Astrocyte (in vitro differentiated cells and primary cell): ENCODE data around the gene DFFB. TPM values are rescaled to one million over a fixed set of nuclear protein-coding genes. Genes with fewer than 3 reads are reported as not detected.

Experiments used
- DNase-seq: peaks from one replicate; pipeline ENCODE4 v3.0.0-alpha.2; 2010; ENCODE audit warnings: low read depth
- FAIRE-seq: peaks from 2 replicates; lab custom pipeline; 2011; peaks lifted over from hg19 to GRCh38; lab: Jason Lieb, UNC
- H2AFZ ChIP-seq: 2 replicates; pipeline ENCODE4 v1.6.0; 2012; ENCODE audit warnings: low read depth, low read length, inconsistent platforms
- H3K27ac ChIP-seq: 2 replicates; pipeline ENCODE4 v1.5.1; 2011; ENCODE audit warnings: low read depth, low read length, inconsistent platforms
- H3K27me3 ChIP-seq: 2 replicates; pipeline ENCODE4 v1.6.0; 2011; ENCODE audit warnings: low read length, inconsistent platforms; ENCODE audit not compliant: insufficient read depth
- H3K36me3 ChIP-seq: 2 replicates; pipeline ENCODE4 v1.5.1; 2011; ENCODE audit warnings: low read length, inconsistent platforms; ENCODE audit not compliant: insufficient read depth
- H3K4me1 ChIP-seq: 2 replicates; pipeline ENCODE4 v1.5.1; 2011; ENCODE audit warnings: low read length, inconsistent platforms; ENCODE audit not compliant: insufficient read depth
- H3K4me2 ChIP-seq: 2 replicates; pipeline ENCODE4 v1.6.0; 2012; ENCODE audit warnings: low read length, inconsistent platforms
- H3K4me3 ChIP-seq: 2 replicates; pipeline ENCODE4 v1.5.1; 2011; ENCODE audit warnings: low read depth, mild to moderate bottlenecking, low read length, inconsistent platforms; ENCODE audit not compliant: insufficient read depth
- H3K79me2 ChIP-seq: 2 replicates; pipeline ENCODE4 v1.6.0; 2012; ENCODE audit warnings: mild to moderate bottlenecking, low read length, inconsistent platforms; ENCODE audit not compliant: insufficient read depth
- H3K9ac ChIP-seq: 2 replicates; pipeline ENCODE4 v1.6.0; 2012; ENCODE audit warnings: mild to moderate bottlenecking, low read length, inconsistent platforms
- H3K9me3 ChIP-seq: 2 replicates; pipeline ENCODE4 v1.5.1; 2012; ENCODE audit warnings: low read depth, mild to moderate bottlenecking, low read length, inconsistent platforms; ENCODE audit not compliant: insufficient read depth
- H4K20me1 ChIP-seq: 2 replicates; pipeline ENCODE4 v1.6.0; 2012; ENCODE audit warnings: low read length, inconsistent platforms; ENCODE audit not compliant: insufficient read depth
- H3K27ac Mint-ChIP-seq: one replicate; pipeline ENCODE4 v1.8.0; 2021; ENCODE audit warnings: mild to moderate bottlenecking, mixed read lengths; ENCODE audit not compliant: unreplicated experiment
- H3K27me3 Mint-ChIP-seq: one replicate; pipeline ENCODE4 v1.8.0; 2021; ENCODE audit warnings: low read depth, mixed read lengths; ENCODE audit not compliant: unreplicated experiment
- H3K36me3 Mint-ChIP-seq: one replicate; pipeline ENCODE4 v1.8.0; 2021; ENCODE audit warnings: low read depth, mixed read lengths; ENCODE audit not compliant: unreplicated experiment
- H3K4me1 Mint-ChIP-seq: one replicate; pipeline ENCODE4 v1.8.0; 2021; ENCODE audit warnings: low read depth, mixed read lengths; ENCODE audit not compliant: unreplicated experiment
- H3K4me3 Mint-ChIP-seq: one replicate; pipeline ENCODE4 v1.8.0; 2021; ENCODE audit warnings: mild to moderate bottlenecking, moderate library complexity, mixed read lengths; ENCODE audit not compliant: unreplicated experiment
- H3K9me3 Mint-ChIP-seq: one replicate; pipeline ENCODE4 v1.8.0; 2021; ENCODE audit warnings: mild to moderate bottlenecking, mixed read lengths; ENCODE audit not compliant: unreplicated experiment
- CTCF ChIP-seq: IDR thresholded peaks from 2 replicates; pipeline ENCODE4 v1.5.1; 2011; ENCODE audit warnings: low read depth, mild to moderate bottlenecking, inconsistent platforms, low read length, moderate library complexity; ENCODE audit not compliant: insufficient read depth
- EZH2 ChIP-seq: IDR thresholded peaks from 2 replicates; pipeline ENCODE4 v1.6.1; 2012; ENCODE audit warnings: mild to moderate bottlenecking, low read length, inconsistent platforms; ENCODE audit not compliant: insufficient read depth
- total RNA-seq: library from RNA; stranded (reverse); gene quantifications from 2 replicates; pipeline ENCODE4 v1.2.1, GENCODE V29; 2021

DFFB gene
- total RNA-seq, 1 donor from 2014 or later, result 7.4 TPM

GRCh38 chr1:3922201-3922725 lies 65.0 kb downstream of the DFFB start:
- H3K27ac ChIP-seq, result no peak overlapping the region
- no peaks in the 10 kb centered on the region for H3K9me3 ChIP-seq
- H3K9ac ChIP-seq, result no peak overlapping the region
- no peaks in the 10 kb centered on the region for H3K36me3 Mint-ChIP-seq
- H3K27ac Mint-ChIP-seq, result no peak overlapping the region
- H3K4me3 ChIP-seq, result no peak overlapping the region
- H4K20me1 ChIP-seq, result no peaks in the 10 kb centered on the region
- no peak overlapping the region for H3K4me2 ChIP-seq
- no peaks in the 10 kb centered on the region for H3K36me3 ChIP-seq
- no peaks in the 10 kb centered on the region for H3K4me1 Mint-ChIP-seq
- H3K27me3 Mint-ChIP-seq, result peaks cover 28% of the 10 kb centered on the region
- H3K4me1 ChIP-seq, result no peaks in the 10 kb centered on the region
- H3K9me3 Mint-ChIP-seq, result no peaks in the 10 kb centered on the region
- no peak for DNase-seq
- no peaks in the 10 kb centered on the region for H3K27me3 ChIP-seq
- TF ChIP-seq EZH2, result no peak
- no peak for TF ChIP-seq CTCF
- no peak for FAIRE-seq
- H2AFZ ChIP-seq, result no peak overlapping the region
- no peak overlapping the region for H3K4me3 Mint-ChIP-seq
- H3K79me2 ChIP-seq, result no peaks in the 10 kb centered on the region

- Histone ChIP-seq H3K27ac (no peak overlapping the region), H3K27me3 (no peaks in the 10 kb centered on the region), H3K4me2 (no peak overlapping the region), H3K79me2 (no peaks in the 10 kb centered on the region), H3K4me1 (no peaks in the 10 kb centered on the region), H3K9me3 (no peaks in the 10 kb centered on the region), H3K4me3 (no peak overlapping the region), H3K36me3 (no peaks in the 10 kb centered on the region), H3K9ac (no peak overlapping the region), H2AFZ (no peak overlapping the region), H4K20me1 (no peaks in the 10 kb centered on the region)
- TF ChIP-seq EZH2 (no peak), CTCF (no peak)
- Mint-ChIP-seq H3K4me1 (no peaks in the 10 kb centered on the region), H3K27me3 (peaks cover 34% of the 10 kb centered on the region), H3K36me3 (no peaks in the 10 kb centered on the region), H3K9me3 (no peaks in the 10 kb centered on the region), H3K4me3 (no peak overlapping the region), H3K27ac (no peak overlapping the region)
- FAIRE-seq (no peak), DNase-seq (no peak)
Measured at GRCh38 chr1:3922851-3923250, 65.6 kb downstream of the DFFB start.

DNA sequence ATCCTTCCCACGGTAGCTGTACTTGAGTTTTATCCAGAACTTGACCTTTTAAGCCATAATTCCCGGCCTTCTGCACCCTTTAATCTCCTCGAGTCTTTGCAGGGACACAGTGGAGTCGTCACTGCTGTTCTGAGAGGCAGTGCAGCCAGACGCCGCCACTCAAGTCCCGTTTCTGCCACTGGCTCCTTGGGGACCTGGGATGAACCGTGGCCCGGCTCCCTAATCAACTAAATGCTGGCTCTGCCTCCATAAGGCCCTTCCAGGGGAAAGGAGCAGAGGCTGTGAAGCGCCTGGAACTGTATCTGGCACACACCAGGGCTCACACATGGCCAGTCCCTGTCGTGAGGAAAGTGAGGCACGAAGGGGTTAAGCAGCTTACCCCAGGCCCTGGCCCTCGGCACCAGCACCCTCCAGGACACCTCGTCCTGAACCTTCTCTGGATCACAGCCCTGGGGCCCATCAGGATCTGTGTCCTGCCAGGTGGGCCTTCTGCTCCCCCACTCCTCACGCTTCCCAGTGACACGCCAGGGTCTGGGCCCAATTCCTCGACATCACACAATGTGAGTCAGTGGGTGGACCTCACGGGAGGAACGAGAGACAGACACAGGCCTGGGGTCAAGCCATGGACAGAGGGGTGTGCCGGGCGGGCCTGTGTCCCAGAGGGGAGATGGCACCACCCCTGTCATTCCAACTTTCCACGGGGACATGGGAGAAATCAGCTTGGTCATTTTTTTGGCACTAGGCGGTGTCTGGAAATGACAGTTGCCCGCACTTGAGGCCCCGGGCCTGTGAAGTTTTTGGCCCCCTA lies 66.3 kb downstream of the DFFB start:
- DNase-seq (no peak), FAIRE-seq (no peak)
- Histone ChIP-seq H3K4me3 (no peak overlapping the region), H4K20me1 (no peaks in the 10 kb centered on the region), H3K36me3 (no peaks in the 10 kb centered on the region), H2AFZ (no peak overlapping the region), H3K4me1 (no peaks in the 10 kb centered on the region), H3K4me2 (no peak overlapping the region), H3K27me3 (no peaks in the 10 kb centered on the region), H3K9me3 (no peaks in the 10 kb centered on the region), H3K79me2 (no peaks in the 10 kb centered on the region), H3K27ac (no peak overlapping the region), H3K9ac (no peak overlapping the region)
- Mint-ChIP-seq H3K4me3 (no peak overlapping the region), H3K9me3 (no peaks in the 10 kb centered on the region), H3K4me1 (no peaks in the 10 kb centered on the region), H3K27ac (no peak overlapping the region), H3K36me3 (no peaks in the 10 kb centered on the region), H3K27me3 (peaks cover 32% of the 10 kb centered on the region)
- TF ChIP-seq EZH2 (no peak), CTCF (no peak)
